ENCODE measurements around the gene KCNQ1.

GRCh38 chr11:2558397-2558796, 113.6 kb downstream of the KCNQ1 start:
- TF ChIP-seq CTCF (IDR thresholded peaks at IDR 0.05) = no peak
- no peak for TF ChIP-seq POLR2A (IDR thresholded peaks at IDR 0.05)

Measured in adrenal gland (tissue), 5 donors.